Tibial nerve (tissue), 4 donors: ENCODE measurements around the gene TMEM52B. TPM values are rescaled to one million over a fixed set of nuclear protein-coding genes. Genes with fewer than 3 reads are reported as not detected.
A peak's percentile ranks its signal among the peaks of the same experiment; 100 is the strongest.
"Not testable (repeated sequence)": the region's sequence is repeated elsewhere in the genome, so short reads cannot be mapped to it uniquely, and the experiment has no call there.

Experiments used
- DNase-seq, 2 donors: peaks; one replicate each; pipeline ENCODE4 v3.0.0-alpha.2; 2019; ENCODE audit warnings: low spot score in 2 of 2
- H3K27ac ChIP-seq, 4 donors: fragments of 200-600 bp; sonication (generic) in 3 of 4; one replicate each; pipeline ENCODE4 v1.5.1; 2017 to 2019; ENCODE audit warnings: mild to moderate bottlenecking in 1 of 4
- H3K27me3 ChIP-seq, 2 donors: fragments of 200-600 bp; sonication (generic) in 1 of 2; one replicate each; pipeline versions ENCODE4 v1.5.1 to v1.6.0; 2017 to 2019
- H3K36me3 ChIP-seq, 3 donors: fragments of 200-600 bp; sonication (generic); one replicate each; pipeline ENCODE4 v1.5.1; 2018 to 2019
- H3K4me1 ChIP-seq, 4 donors: fragments of 200-600 bp; sonication (generic) in 3 of 4; one replicate each; pipeline ENCODE4 v1.5.1; 2017 to 2019
- H3K4me3 ChIP-seq, 4 donors: fragments of 200-600 bp; sonication (generic) in 3 of 4; one replicate each; pipeline ENCODE4 v1.5.1; 2017 to 2019; ENCODE audit warnings: mild to moderate bottlenecking in 1 of 4, moderate library complexity in 1 of 4
- H3K9me3 ChIP-seq, 4 donors: fragments of 200-600 bp; sonication (generic) in 3 of 4; one replicate each; pipeline ENCODE4 v1.5.1; 2017 to 2019
- EP300 ChIP-seq, 2 donors: sonication (generic); formaldehyde crosslinking; IDR thresholded peaks; one replicate each; pipeline ENCODE4 v1.6.1; 2017; ENCODE audit warnings: antibody characterized with exemption in 2 of 2, mild to moderate bottlenecking in 1 of 2
- POLR2A ChIP-seq, 2 donors: fragments of 450-650 bp; IDR thresholded peaks; one replicate each; pipeline ENCODE4 v1.6.1; 2017; ENCODE audit warnings: antibody characterized with exemption in 2 of 2, mild to moderate bottlenecking in 2 of 2, moderate library complexity in 2 of 2
- WGBS, 2 donors: methylation state at CpG; one replicate each; pipeline ENCODE4 v1.1.5; 2018; 5-methylcytosine and 5-hydroxymethylcytosine counted together
- total RNA-seq, 4 donors: library from RNA; depleted of rRNA; stranded (reverse); fragments of >200 nt; gene quantifications; one replicate each; pipeline ENCODE4 v1.1.0, GENCODE V29; 2016
- TF ChIP-seq, protein P1 (sequence below), 5 experiments: fragments of 200-600 bp in 3 of 5; fragments of 450-650 bp in 2 of 5; sonication (generic) in 3 of 5; IDR thresholded peaks; one replicate each; pipeline ENCODE4 v1.5.1; 2016 to 2019; ENCODE audit warnings: antibody characterized with exemption in 5 of 5, mild to moderate bottlenecking in 3 of 5, moderate library complexity in 2 of 5

TMEM52B gene
- total RNA-seq, 4 donors from 2014 or later = 0.21 TPM; not detected in 3

DNA sequence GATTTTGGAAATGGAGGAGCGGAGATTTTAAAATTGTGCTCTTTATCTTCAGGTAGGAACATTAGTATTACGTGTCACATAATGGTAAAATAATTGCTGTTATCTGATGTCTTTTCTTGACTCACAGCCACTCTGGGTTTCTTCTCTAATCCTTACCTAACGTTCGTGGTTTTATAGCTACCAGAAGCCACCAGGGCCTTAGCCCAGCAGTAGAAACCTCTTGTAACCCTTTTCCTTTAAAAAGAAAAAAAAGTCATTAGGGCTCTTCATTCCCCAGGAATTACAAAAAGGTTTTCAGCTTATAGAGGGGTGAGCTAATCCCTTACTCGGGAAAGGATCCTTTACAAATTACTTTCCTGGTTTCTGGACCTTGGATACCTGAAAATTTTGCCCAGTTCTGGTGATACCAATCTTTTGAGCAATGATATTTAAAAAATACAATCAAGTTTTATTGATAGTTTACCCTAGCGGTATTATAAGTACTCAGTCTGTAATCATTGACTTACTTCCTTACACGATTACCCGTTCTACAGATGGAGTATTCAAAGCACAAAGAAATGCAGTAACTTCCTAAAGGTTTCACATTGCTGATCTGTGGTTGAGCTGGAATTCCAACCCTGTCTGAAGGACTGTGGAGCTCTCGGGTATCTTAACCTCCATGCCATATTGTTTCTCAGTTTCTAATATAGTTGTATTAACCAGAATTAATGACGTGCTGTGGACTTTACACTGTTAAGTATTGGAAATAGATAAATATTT, 35.5 kb downstream of the TMEM52B start:
- peaks cover 0 to 31% (median 2%) of the 10 kb centered on the region in 4 donors for H3K4me1 ChIP-seq
- H3K27me3 ChIP-seq = no peaks in the 10 kb centered on the region
- TF ChIP-seq EP300 (IDR thresholded peaks at IDR 0.05) (no peak), POLR2A (IDR thresholded peaks at IDR 0.05) (no peak)
- TF ChIP-seq, protein P1, sequence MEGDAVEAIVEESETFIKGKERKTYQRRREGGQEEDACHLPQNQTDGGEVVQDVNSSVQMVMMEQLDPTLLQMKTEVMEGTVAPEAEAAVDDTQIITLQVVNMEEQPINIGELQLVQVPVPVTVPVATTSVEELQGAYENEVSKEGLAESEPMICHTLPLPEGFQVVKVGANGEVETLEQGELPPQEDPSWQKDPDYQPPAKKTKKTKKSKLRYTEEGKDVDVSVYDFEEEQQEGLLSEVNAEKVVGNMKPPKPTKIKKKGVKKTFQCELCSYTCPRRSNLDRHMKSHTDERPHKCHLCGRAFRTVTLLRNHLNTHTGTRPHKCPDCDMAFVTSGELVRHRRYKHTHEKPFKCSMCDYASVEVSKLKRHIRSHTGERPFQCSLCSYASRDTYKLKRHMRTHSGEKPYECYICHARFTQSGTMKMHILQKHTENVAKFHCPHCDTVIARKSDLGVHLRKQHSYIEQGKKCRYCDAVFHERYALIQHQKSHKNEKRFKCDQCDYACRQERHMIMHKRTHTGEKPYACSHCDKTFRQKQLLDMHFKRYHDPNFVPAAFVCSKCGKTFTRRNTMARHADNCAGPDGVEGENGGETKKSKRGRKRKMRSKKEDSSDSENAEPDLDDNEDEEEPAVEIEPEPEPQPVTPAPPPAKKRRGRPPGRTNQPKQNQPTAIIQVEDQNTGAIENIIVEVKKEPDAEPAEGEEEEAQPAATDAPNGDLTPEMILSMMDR (IDR thresholded peaks at IDR 0.05) = no peak
- peak overlapping the region; percentile 71 to 97 (median 86) for H3K4me3 ChIP-seq
- H3K27ac ChIP-seq = peak overlapping the region; percentile 97 to 100 (median 100)
- 26 to 29% methylated on average over 10 of the region's 10 CpGs for WGBS, 2 donors
- no peaks in the 10 kb centered on the region for H3K9me3 ChIP-seq
- H3K36me3 ChIP-seq = peaks cover 5 to 22% (median 11%) of the 10 kb centered on the region in 3 donors
- DNase-seq = no peak

DNA sequence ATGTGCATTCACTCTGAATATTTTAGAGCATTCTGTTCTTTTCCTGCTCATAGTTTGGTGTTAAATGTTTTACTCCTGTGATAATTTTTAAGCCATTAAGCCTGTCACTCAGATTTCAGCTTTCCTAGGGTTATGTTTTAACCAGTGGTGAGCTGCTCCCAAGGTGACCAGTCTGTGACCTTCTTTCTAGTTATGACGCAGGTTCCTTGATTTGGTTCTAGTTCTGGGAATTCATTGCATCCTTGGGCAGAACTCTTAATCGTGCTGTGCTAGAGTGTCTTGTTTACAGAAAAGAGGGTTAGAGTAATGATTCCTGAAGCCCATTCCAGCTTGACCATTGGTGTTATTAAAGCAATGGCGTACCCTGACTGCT, 36.0 kb downstream of the TMEM52B start:
- Histone ChIP-seq H3K4me3 (peak overlapping the region in 3 of 4 donors; percentile 71 to 97 (median 95)), H3K27ac (peak overlapping the region; percentile 97 to 100 (median 100)), H3K36me3 (peaks cover 5 to 28% (median 11%) of the 10 kb centered on the region in 3 donors), H3K9me3 (no peaks in the 10 kb centered on the region), H3K27me3 (no peaks in the 10 kb centered on the region), H3K4me1 (peaks cover 0 to 37% (median 2%) of the 10 kb centered on the region in 4 donors)
- TF ChIP-seq POLR2A (IDR thresholded peaks at IDR 0.05) (no peak), EP300 (IDR thresholded peaks at IDR 0.05) (peak in 1 of 2 donors; percentile 54)
- TF ChIP-seq, protein P1 (IDR thresholded peaks at IDR 0.05) = no peak
- WGBS, 2 donors = 72 to 81% methylated on average over 3 of the region's 3 CpGs
- DNase-seq = no peak

DNA sequence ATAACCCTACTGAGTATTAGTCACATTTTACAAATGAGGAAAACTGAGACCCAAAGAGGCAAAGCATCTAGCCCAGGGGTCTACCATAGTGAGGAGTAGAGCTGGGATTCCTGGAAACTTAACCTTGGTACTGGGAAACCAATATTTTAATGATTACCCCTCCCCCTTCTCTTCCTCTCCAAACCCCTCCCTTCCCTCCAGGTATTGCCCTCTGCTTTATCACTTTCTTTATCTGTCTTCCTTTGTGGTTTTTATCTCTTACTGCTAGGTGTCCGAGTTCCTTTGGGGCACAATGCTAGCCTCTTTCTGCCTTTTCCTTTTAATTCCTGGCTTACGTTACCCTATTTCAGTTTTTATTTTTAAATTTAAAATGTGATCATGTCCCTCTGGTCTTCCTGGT, 36.6 kb downstream of the TMEM52B start:
- no peaks in the 10 kb centered on the region for H3K9me3 ChIP-seq
- WGBS, 2 donors = 76 to 77% methylated on average over 2 of the region's 2 CpGs
- no peak for DNase-seq
- H3K27me3 ChIP-seq = no peaks in the 10 kb centered on the region
- H3K27ac ChIP-seq = peak overlapping the region; percentile 97 to 100 (median 100)
- H3K4me1 ChIP-seq = peaks cover 0 to 42% (median 2%) of the 10 kb centered on the region in 4 donors
- peaks cover 5 to 33% (median 14%) of the 10 kb centered on the region in 3 donors for H3K36me3 ChIP-seq
- no peak for TF ChIP-seq POLR2A (IDR thresholded peaks at IDR 0.05)
- no peak for TF ChIP-seq EP300 (IDR thresholded peaks at IDR 0.05)
- TF ChIP-seq, protein P1 (IDR thresholded peaks at IDR 0.05) = no peak
- peak overlapping the region in 3 of 4 donors; percentile 71 to 97 (median 95) for H3K4me3 ChIP-seq

DNA sequence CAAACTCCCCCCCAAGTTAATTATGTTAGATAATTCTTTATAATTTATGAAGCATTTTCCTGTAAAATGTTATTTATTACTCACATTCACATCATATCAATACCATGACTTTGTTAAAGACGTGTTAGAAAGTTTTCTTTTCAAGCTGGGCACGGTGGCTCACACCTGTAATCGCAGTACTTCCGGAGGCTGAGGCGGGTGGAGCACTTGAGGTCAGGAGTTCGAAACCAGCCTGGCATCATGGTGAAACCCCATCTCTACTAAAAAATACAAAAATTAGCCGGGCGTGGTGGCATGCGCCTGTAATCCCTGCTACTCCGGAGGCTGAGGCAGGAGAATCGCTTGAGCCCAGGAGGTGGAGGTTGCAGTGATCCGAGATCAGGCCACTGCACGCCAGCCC, 37.1 kb downstream of the TMEM52B start:
- peaks cover 7 to 38% (median 19%) of the 10 kb centered on the region in 3 donors for H3K36me3 ChIP-seq

DNA sequence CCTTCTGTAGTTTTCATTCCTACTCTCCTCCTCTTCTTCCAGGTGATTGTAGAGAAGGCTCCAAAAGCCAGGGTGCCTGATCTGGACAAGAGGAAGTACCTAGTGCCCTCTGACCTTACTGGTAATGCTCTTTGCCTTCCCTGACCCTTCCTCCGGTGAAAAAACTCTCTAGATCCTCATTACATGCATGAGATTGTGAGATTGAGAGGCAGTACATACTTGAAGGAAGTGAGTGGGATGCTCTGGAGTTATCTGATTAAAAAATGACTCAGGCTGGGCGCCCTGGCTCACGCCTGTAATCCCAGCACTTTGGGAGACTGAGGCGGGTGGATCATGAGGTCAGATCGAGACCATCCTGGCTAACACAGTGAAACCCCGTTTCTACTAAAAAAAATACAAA, 39.2 kb downstream of the TMEM52B start:
- peaks cover 0 to 45% (median 0%) of the 10 kb centered on the region in 4 donors for H3K4me1 ChIP-seq
- TF ChIP-seq, protein P1 (IDR thresholded peaks at IDR 0.05) = no peak
- TF ChIP-seq EP300 (IDR thresholded peaks at IDR 0.05) (no peak), POLR2A (IDR thresholded peaks at IDR 0.05) (no peak)
- peak overlapping the region in 1 of 4 donors; percentile 57 for H3K27ac ChIP-seq
- H3K27me3 ChIP-seq = no peaks in the 10 kb centered on the region
- no peak overlapping the region for H3K4me3 ChIP-seq
- H3K9me3 ChIP-seq = no peaks in the 10 kb centered on the region
- 94 to 96% methylated on average over 6 of the region's 6 CpGs for WGBS, 2 donors
- peaks cover 11 to 59% (median 30%) of the 10 kb centered on the region in 3 donors for H3K36me3 ChIP-seq
- no peak for DNase-seq

More for the DNA sequence above, 37.1 kb downstream of the TMEM52B start:
- not testable (repeated sequence) for H3K27me3 ChIP-seq, DNase-seq, H3K4me3 ChIP-seq, H3K9me3 ChIP-seq
- 79 to 93% methylated on average over 13 of the region's 13 CpGs for WGBS, 2 donors
- Histone ChIP-seq H3K27ac (peak overlapping the region in 1 of 4 donors; percentile 100), H3K4me1 (peaks cover 0 to 47% (median 2%) of the 10 kb centered on the region in 4 donors)
